T-helper 2 cell treated with Interferon-gamma antibody and Interleukin-4, amounts not matched to agents 100 ng/mL and 5 ng/mL, for 36 hours (primary cell): ENCODE data around the gene NIP7. TPM values are rescaled to one million over a fixed set of nuclear protein-coding genes. Genes with fewer than 3 reads are reported as not detected.

Experiments
- intact Hi-C: fragments of 100-400 bp; cut with micrococcal nuclease; formaldehyde crosslinking; loops from one replicate; pipeline ENCODE4 v1.15.1; 2023
- total RNA-seq: library from RNA; stranded (reverse); gene quantifications from 2 replicates; pipeline ENCODE4 v1.2.3, GENCODE V29; 2022

The NIP7 gene
- total RNA-seq, 1 donor from 2014 or later, result 46.8 TPM

DNA sequence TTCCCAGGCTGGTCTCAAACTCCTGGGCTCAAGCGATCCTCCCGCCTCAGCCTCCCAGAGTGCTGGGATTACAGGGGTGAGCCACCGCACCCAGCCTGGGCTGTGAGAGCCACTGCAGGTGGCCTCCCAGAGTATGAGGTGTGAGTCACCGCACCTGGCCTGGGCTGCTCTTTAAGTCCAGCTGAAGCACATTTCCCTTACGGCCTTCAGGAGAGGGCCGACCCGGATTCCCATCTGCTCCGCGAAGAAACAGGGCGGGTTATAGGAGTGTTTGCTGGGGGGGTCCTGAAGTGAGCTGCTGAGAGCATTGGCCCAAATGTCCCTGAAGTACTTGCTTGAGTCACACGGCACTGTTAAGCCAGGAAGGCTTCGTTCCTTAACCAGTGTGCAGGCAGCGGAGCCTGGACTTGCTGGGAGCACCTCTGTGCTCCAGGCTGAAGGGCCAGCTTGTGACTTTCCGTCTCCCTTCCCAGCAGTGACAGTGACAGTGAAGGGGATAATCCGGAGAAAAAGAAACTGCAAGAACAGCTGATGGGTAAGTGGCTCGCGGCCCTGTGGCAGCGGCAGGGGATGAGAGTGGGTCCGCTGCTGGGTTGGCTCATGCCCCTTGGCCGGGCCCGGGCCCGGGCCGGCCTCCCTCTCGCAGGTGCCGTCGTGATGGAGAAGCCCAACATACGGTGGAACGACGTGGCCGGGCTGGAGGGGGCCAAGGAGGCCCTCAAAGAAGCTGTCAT, 21.2 kb upstream of the NIP7 start:
- intact Hi-C loops, result no loop called here

DNA sequence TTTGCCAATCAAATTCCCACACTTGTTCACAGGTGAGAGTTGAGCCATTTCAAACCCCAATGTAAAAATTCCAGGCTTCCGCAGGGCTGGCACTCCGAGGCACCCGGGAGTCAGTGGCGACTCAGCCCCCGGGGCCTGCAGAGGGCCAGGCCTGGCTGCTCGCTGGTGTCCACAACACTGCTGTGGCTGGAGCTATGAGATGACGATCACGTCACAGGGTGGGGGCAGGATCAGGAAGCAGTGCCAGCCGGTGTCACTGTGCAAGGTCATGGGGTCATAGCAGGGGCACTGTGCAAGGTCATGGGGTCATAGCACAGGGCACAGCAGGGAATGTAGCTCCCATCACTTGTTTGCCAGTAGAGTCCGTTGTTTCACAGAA, 20.7 kb upstream of the NIP7 start:
- intact Hi-C loops, result no loop called here

DNA sequence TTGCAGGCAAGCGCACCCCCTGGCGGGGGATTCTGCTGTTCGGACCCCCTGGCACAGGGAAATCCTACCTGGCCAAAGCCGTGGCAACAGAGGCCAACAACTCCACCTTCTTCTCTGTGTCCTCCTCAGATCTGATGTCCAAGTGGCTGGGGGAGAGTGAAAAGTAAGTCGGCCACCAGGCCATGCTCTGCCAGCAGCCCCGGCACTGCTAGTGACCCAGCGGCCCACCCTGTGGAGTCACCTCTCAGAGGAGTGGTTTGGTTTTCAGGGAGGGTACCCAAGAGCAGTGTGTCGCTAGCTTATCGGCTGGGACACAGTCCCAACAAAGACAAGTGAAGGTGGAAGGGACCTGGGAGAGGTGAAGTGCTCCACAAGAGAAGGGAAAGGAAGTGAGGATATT, 20.2 kb upstream of the NIP7 start:
- intact Hi-C loops, result no loop called here

DNA sequence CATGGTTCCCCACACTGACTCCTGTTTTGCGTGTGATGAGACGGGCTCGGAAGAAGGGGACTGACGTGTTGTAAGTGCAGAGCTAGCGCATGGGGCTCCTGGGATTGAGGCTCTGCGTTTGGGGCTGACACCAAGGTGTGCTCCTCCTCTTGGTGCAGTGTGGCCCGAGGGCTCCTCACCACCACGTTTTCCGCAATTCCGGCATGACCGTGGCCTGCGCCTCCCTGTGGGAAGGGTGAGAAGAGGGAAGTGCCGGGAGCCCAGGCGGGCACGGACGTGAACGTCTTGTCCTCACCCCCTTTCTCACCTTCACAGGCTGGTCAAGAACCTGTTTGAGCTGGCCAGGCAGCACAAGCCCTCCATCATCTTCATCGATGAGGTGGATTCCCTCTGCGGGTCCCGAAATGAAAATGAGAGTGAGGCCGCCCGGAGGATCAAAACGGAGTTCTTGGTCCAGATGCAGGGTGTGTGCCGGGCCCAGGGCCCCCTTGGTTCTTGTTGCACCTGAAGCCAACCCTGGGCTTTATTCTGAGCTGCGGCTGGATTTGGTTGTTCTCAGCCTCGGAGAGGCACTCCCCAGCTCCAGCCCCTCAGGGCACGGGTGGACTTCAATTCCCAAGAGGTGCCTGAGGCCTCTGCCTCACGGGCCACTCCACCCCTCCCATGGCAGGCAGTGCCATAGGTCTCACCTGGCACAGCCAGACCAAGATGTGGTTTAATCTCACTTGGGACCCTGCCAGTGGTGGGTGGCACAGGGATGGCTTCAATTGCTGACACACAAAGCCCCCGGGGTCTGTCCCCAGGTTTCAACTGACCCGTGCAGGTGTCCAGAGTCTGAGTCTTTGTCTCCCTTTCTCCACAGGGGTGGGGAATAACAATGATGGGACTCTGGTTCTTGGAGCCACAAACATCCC, 19.5 kb upstream of the NIP7 start:
- intact Hi-C loops, result no loop called here

DNA sequence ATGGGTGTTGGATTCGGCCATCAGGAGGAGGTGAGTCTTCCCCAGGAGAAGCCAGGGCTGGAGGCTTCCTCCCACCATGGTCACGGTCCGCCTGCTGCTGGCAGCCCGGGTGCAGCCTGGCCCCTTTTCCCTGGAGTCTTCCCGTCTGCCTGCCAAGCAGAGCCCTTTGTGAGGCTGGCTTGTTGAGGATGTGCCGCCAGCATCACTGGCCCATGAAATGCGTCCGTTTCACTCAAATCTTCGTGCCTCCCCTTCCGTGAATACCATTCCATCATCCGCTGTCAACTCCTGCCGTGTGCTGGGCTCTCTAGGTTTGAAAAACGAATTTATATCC, 18.9 kb upstream of the NIP7 start:
- intact Hi-C loops, result no loop called here

DNA sequence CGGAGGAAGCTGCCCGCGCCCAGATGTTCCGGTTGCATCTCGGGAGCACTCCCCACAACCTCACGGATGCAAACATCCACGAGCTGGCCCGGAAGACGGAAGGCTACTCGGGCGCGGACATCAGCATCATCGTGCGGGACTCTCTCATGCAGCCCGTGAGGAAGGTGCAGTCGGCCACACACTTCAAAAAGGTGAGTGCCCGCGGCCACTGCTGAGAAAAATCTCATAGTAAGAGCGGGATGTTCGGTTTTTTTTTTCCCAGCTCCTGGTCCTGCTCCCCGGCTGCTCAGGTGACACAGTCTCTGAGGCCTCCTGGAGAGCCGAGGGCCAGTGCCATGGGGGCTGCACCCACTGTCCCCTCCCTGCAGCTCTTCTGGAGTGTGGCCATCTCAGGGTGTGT, 18.5 kb upstream of the NIP7 start:
- intact Hi-C loops, result no loop called here

DNA sequence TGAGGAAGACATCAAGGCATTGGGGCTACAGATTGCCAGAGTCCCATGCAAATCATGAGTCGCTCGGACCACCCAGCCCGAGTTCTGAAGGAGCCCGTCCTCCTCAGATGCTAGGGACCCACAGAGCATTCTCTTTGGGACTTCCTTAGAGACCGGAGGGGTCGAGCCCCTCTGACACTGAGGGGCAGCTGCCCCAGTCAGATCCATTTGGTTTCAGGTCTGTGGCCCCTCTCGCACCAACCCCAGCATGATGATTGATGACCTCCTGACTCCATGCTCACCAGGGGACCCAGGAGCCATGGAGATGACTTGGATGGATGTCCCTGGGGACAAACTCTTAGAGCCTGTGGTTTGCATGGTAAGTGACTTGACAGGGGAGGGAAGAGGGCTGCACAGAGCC, 17.2 kb upstream of the NIP7 start:
- intact Hi-C loops, result no loop called here

DNA sequence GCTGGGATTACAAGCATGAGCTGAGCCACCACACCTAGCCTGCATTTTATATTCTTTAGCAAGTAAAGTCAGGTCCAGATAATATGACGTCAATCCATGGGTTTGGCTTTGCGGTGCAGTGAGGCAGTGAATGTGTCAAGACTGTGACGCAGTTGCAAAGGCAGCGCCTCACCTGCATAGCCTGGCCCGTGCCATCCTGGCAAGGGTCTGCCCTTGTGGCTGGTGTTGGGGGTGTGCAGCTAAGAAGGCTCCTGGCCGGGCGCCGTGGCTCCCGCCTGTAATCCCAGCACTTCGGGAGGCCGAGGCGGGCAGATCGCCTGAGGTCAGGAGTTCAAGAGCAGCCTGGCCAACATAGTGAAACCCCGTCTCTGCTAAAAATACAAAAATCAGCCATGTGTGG, 16.2 kb upstream of the NIP7 start:
- intact Hi-C loops, result no loop called here

DNA sequence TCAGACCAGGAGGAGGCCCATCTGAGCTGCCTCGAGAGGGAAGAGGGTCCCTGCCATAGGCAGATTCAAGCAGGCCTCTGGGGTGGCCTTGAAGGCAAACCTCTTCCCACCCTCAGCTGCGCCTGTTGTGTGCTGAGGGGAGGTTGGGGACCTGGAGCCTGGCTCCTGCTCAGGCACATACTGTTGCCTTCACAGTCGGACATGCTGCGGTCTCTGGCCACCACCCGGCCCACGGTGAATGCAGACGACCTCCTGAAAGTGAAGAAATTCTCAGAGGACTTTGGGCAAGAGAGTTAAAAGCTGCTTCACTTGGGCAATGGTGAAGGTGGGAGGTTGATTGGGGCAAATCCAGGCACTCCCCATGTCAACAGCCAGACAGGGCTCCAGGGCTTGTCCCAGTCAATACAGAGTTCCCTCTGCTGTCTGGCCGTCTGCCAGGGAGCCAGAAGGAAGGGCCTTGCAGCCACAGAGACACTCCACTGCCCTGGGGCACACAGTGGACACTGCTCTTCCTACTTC, 15.5 kb upstream of the NIP7 start:
- intact Hi-C loops, result no loop called here

DNA sequence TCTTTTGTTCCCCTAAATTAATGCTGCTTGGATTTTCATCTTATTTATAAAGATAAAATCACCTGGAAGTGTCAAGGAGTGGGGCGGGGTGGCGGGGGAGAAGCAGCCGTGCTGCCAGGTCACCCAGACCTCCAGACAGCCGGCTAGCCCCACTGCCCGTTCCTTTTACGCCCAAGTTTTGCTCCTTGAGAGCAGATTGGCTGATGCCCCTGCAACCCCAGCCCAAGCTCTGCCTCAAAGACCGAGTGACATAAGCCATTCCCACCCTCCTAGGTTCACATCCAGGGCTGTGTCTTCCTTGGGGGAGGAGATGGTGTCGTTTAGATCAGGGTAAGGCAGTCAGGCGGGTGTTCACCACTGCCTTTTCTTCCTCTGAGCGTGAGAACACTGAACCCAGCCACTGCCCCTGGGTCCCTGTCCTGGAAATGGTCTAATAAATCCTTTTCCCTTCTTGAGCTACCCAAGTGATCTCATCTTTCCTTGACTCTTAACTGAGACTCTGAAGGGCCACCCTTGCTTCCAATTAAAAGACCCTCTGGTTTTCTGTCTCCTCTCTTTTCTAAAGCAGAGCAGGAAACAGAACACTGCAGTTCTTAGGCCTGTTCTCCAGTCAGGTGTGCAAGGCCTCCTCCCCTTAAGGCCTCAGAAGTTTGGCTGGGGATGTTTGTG, 14.9 kb upstream of the NIP7 start:
- intact Hi-C loops, result no loop called here

DNA sequence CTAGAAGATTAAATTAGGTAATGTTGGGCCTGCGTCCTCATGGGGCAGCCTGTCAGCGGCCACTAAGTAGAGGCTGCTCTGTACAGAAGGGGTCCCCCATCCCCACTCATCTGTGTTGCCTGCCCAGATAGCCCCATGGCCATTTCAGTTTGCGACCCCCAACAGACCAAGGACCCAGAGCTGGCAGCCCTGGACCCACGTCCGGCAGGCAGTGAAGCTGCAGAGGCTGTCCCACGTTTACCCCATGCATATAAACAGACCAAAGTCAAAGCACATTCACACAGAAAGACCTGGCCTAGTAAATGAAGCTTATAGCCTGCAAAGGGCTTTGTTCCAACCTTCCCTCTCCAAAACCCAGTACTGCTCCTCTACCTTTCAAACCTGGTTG, 13.8 kb upstream of the NIP7 start:
- intact Hi-C loops, result no loop called here

DNA sequence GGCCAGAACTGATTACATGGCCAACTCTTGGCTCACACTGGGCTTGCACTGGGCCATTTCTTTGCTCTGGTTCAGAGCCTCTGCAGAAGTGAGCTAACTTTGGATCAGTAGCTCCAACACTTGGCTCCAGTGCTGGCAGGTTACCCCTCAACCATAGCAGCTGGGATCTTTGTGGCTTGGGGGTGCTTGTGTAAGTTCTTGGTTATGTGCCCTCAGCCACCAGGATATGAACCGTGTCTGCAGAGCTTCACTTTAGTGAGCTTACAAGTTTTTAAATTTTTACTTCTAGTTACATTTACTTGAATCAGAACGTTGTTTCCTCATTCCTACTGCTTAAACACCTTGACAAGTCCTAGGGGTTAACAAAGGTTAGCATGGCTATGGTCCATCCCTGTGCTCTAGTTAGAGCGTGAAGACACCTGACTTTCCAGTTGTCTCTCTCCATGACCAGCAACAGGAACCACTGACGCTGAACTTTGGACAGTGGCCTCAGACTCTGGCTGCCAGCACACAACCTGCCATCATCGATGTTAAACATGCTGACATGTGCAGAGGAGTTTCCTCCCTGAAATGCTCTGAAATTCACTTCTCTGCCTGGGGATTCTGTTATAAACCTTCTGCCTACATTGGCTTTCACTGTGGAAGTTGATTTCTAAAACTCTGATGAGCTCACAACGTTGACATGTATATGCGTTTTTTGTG, 13.2 kb upstream of the NIP7 start:
- intact Hi-C loops, result no loop called here

DNA sequence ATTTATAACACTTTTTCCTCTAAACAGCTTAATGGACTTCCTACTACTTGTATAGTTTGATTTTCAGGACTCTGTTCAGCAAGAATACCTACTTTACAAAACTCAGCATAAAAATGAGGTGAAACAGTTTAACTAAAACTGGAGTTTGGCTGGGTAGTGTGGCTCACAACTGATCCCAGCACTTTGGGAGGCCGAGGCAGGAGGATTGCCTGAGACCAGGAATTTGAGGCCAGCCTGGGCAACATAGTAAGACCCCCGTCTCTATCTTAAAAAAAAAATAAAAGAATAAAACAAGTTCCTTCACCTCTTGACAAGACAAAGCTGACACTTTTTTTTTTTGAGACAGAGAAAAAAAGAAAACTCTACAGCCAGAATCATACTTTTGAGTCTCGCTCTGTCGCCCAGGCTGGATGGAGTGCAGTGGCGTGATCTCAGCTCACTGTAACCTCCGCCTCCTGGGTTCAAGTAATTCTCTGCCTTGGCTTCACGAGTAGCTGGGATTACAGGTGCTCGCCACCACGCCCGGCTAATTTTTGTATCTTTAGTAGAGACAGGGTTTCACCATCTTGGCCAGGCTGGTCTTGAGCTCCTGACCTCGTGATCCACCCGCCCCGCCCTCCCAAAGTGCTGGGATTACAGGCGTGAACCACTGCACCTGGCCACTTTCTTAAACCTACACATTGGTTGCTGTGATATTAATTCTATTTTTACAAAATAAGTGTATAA, 11.8 kb upstream of the NIP7 start:
- intact Hi-C loops, result no loop called here

DNA sequence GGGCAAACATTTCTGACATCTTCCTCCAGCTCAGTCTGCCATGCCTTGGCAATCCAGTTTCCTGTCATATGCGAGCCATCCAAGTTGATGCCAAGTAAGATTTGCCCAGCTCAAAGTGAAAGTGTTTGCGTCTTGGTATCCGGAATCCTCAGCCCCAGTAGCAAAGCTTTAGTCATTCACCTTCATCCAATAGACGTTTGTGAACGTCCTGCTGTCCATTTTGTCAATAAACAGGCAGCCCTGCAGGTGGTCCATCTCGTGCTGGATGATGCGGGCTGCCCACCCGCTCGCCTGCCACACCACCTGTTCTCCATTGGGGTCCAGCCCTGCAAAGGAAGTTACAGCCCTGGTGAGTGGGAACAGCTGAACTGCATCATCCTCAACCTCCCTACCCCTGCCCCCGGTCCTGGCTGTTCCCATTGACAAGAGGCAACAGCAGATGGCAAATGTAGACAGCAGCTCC, 10.7 kb upstream of the NIP7 start:
- intact Hi-C loops, result no loop called here

DNA sequence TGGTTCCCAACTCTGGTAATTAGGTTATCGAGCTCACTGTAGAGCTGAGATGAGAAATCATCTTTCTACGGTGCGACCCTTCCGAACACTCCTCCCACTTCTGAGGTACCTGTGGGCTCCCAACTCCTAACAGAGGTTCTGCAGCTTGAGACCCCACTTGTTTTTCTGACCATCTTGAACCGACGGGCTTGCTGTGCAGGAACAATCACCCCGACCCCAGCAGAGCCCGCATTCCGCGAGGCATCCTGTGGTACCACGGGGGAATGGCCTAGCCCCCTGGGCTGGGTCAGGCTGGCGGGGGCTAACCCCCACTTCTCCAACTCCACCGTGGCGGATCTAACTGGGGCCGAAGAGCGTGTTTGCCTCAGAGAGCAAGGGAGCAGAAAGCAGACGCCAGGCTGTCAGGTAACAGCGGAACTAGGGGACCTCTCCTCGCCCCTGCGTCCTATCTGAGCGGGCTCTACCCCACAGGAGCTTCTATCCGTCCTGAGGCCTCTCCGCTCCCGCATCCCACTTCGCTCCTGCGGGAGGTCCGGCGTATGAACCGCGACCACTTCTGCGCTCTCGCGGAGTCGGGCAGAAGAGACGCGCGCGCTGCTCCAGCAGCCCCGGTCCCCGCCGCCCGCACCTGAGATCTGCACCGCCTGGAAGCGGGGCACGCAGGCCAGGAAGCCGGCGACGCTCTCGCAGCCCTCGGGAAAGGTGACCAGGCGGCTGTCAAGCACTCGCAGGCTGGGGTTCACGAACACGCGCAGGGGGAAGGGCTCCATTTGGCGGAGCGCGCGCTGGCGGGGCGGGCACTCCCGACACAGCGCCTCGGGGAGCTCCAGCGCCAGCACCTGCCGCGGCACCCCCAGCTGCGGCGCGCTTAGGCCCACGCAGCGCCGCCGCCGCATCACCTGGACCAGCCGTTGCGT, 9.9 kb upstream of the NIP7 start:
- intact Hi-C loops, result loop anchor here (1.0 to 2.0 kb wide), 4 partner anchors 10 to 95 kb away; partner anchors contain the start of genes COG8, CYB5B, NIP7 and VPS4A

DNA sequence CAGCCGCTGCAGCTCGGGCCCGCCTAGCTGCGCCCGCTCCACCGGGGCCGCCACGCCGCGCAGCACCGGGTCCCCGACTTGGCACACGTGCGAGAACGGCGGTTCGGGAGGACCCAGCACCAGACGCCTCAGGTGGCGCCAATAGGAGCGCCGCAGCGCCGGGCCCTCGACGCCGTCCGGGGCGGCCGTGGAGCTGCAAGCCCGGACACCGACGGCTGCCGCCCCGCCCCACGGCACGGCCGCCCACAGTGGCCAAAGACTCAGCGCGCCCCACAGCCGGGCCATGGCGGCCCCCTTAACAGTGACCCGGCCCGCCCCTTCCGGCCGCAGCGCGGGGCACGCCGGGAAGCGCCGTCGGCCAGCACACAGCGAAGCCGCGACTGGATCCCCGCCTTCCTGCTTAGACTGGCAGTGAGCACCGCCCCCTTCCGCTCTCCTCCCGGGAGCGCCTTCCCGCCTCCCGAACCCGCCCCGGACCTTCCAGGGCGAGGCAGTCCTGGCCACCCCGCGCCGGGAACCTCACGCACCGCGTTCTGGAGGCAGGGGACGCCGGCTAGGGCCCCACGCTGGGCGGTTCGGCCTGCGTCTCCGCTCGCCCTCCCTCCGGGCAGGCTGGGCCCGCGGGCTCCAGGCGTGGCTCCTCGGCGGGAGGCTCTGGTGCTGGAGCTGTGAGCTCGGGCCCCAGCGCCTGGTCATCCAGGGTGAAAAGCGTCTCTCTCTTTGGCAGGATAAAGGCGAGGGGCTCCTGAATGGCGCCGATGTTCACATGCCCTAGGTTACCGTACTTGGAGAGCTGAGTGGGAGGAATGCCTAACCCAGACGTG, 9.1 kb upstream of the NIP7 start, which contains the start of gene PDF:
Gene PDF (minus strand): TSS at position 303 of the 824 bp plus-strand sequence. CDS start 18 bp downstream, at position 285.
- intact Hi-C loops, result loop anchor here (1.0 to 2.0 kb wide), 4 partner anchors 9 to 94 kb away; partner anchors contain the start of genes COG8, CYB5B, NIP7 and VPS4A

DNA sequence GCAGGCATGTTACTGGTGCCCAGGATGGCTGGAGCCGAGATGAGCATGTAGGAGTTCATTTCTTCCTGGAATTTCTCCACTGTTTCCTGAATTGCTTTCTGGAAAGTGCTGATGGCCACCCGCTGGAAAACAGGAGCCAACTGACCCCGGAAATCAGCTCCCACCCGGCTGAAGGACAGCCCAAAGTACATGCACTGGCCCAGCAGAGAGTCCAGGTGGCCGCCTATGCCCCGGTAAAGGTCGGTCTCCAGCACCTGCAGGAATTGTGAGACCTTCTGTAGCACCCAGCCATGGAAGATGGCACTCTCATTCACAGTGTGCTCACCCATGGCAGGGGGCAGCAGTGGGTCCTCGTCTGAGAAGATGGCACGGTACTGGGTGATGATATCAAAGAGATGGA, 4.9 kb upstream of the NIP7 start:
- intact Hi-C loops, result no loop called here

DNA sequence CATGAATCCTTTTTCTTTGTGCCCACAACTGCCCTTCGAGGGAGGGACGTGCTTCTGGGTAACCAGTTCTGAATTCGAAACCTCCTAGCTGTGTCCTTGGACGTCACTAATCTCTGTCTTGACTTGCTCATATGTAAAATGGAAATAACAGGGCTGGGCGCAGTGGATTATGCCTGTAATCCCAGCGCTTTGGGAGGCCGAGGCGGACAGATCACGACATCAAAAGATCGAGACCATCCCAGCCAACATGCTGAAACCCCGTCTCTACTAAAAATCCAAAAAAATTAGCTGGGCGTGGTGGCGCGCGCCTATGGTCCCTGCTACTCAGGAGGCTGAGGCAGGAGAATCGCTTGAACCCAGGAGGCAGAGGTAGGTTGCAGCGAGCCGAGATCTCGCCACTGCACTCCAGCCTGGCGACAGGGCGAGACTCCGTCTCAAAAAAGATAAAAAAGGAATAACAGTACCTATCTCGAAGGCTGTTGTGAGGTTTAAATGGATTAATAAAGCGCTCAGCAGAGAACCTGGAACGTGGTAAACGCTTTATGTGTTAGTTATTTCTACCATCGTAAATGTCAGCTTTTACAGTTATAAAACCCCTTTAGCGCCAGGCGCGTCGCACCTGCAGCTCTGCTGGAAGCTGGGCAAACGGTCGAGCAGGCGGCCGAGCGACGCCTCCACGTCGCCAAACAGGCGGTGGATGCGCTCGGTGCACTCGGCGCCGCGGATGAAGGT, 849 bp upstream of the NIP7 start:
- intact Hi-C loops, result loop anchor here (1.0 to 2.0 kb wide), 4 partner anchors 8 to 152 kb away; partner anchors contain the start of genes PDF, SNTB2 and VPS4A
